ENCODE data around the gene RAD50.

RAD50 gene

GRCh38 chr5:132667761-132668705 lies 111.3 kb downstream of the RAD50 start:
- Mint-ChIP-seq H3K9me3 (no peaks in the 10 kb centered on the region), H3K27ac (no peak overlapping the region), H3K4me1 (peaks cover 12% of the 10 kb centered on the region), H3K4me3 (no peak overlapping the region), H3K36me3 (ENCODE audit: low read depth) (no peaks in the 10 kb centered on the region), H3K27me3 (ENCODE audit: low read depth) (peaks cover 13% of the 10 kb centered on the region)
- no peak for TF ChIP-seq CTCF (IDR thresholded peaks at IDR 0.05; ENCODE audit: unreplicated experiment in 3 of 3)

GRCh38 chr5:132668706-132669454 lies 112.1 kb downstream of the RAD50 start:
- Mint-ChIP-seq H3K27ac (no peak overlapping the region), H3K27me3 (ENCODE audit: low read depth) (peaks cover 10% of the 10 kb centered on the region), H3K36me3 (ENCODE audit: low read depth) (no peaks in the 10 kb centered on the region), H3K9me3 (no peaks in the 10 kb centered on the region), H3K4me3 (no peak overlapping the region), H3K4me1 (peaks cover 6% of the 10 kb centered on the region)
- no peak for TF ChIP-seq CTCF (IDR thresholded peaks at IDR 0.05; ENCODE audit: unreplicated experiment in 3 of 3)

GRCh38 chr5:132669455-132669820 lies 112.7 kb downstream of the RAD50 start:
- peaks cover 4% of the 10 kb centered on the region for H3K4me1 Mint-ChIP-seq
- no peaks in the 10 kb centered on the region for H3K9me3 Mint-ChIP-seq

GRCh38 chr5:132669966-132670882 lies 113.4 kb downstream of the RAD50 start:
- no peak overlapping the region for H3K27ac Mint-ChIP-seq
- H3K36me3 Mint-ChIP-seq (ENCODE audit: low read depth), result no peaks in the 10 kb centered on the region
- H3K9me3 Mint-ChIP-seq, result no peaks in the 10 kb centered on the region
- H3K4me3 Mint-ChIP-seq, result no peak overlapping the region
- H3K4me1 Mint-ChIP-seq, result peaks cover 4% of the 10 kb centered on the region
- H3K27me3 Mint-ChIP-seq (ENCODE audit: low read depth), result peaks cover 8% of the 10 kb centered on the region
- TF ChIP-seq CTCF (IDR thresholded peaks at IDR 0.05; ENCODE audit: unreplicated experiment in 3 of 3), result no peak

More at GRCh38 chr5:132669455-132669820, 112.7 kb downstream of the RAD50 start:
- TF ChIP-seq CTCF (IDR thresholded peaks at IDR 0.05; ENCODE audit: unreplicated experiment in 3 of 3), result no peak
- H3K27ac Mint-ChIP-seq, result no peak overlapping the region
- peaks cover 8% of the 10 kb centered on the region for H3K27me3 Mint-ChIP-seq (ENCODE audit: low read depth)
- H3K36me3 Mint-ChIP-seq (ENCODE audit: low read depth), result no peaks in the 10 kb centered on the region
- no peak overlapping the region for H3K4me3 Mint-ChIP-seq

- H3K4me1 Mint-ChIP-seq, result peaks cover 4% of the 10 kb centered on the region
- no peak overlapping the region for H3K4me3 Mint-ChIP-seq
- H3K27ac Mint-ChIP-seq, result no peak overlapping the region
- no peaks in the 10 kb centered on the region for H3K36me3 Mint-ChIP-seq (ENCODE audit: low read depth)
- H3K9me3 Mint-ChIP-seq, result no peaks in the 10 kb centered on the region
- H3K27me3 Mint-ChIP-seq (ENCODE audit: low read depth), result peaks cover 8% of the 10 kb centered on the region
- no peak for TF ChIP-seq CTCF (IDR thresholded peaks at IDR 0.05; ENCODE audit: unreplicated experiment in 3 of 3)
Observed at GRCh38 chr5:132671000-132671399, 114.2 kb downstream of the RAD50 start.
